Vagina (tissue), 2 donors: ENCODE measurements around the gene TSACC.

Source experiments
- POLR2A ChIP-seq, 2 donors: fragments of 450-650 bp; IDR thresholded peaks; one replicate each; pipeline ENCODE4 v1.6.1; 2017; ENCODE audit warnings: antibody characterized with exemption in 2 of 2, mild to moderate bottlenecking in 2 of 2, moderate library complexity in 2 of 2
- TF ChIP-seq, protein P1 (sequence below), 3 experiments: fragments of 450-650 bp in 2 of 3; fragments of 200-600 bp in 1 of 3; sonication (generic) in 1 of 3; IDR thresholded peaks; one replicate each; pipeline ENCODE4 v1.5.1; 2017 to 2019; ENCODE audit warnings: antibody characterized with exemption in 3 of 3, mild to moderate bottlenecking in 2 of 3, moderate library complexity in 2 of 3

DNA sequence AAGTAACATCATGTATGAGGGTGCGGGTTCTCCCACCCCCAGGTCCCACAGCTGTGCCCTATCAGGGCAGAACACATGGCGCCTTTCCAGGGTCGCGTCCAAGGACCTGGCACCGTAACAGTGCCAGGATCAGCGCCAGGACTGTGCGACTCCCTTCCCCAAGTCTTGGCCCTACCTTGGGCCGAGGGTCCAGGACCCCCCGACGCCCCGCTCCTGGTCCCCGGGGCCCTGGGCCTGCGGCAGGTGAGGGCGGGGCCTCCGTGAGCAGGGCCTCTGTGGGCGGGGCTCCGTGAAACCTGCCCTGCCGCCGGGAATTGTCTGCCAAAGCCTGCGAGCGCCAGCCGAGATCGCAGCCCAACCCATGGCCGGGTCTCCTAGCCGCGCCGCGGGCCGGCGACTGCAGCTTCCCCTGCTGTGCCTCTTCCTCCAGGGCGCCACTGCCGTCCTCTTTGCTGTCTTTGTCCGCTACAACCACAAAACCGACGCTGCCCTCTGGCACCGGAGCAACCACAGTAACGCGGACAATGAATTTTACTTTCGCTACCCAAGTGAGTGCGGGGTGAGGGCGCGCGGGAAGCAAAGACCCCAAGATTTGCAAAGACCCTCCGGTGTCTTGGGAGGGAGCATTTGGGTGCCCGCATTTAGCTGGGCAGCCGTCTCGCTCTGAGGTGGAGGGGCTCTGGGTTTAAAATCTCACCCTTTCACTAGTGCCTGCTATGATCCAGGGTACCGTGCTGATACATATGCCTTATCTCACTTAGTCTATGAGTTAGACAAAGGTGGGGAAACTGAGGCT, 30.8 kb downstream of the TSACC start, which contains the start of gene RHBG:
- TF ChIP-seq, protein P1, sequence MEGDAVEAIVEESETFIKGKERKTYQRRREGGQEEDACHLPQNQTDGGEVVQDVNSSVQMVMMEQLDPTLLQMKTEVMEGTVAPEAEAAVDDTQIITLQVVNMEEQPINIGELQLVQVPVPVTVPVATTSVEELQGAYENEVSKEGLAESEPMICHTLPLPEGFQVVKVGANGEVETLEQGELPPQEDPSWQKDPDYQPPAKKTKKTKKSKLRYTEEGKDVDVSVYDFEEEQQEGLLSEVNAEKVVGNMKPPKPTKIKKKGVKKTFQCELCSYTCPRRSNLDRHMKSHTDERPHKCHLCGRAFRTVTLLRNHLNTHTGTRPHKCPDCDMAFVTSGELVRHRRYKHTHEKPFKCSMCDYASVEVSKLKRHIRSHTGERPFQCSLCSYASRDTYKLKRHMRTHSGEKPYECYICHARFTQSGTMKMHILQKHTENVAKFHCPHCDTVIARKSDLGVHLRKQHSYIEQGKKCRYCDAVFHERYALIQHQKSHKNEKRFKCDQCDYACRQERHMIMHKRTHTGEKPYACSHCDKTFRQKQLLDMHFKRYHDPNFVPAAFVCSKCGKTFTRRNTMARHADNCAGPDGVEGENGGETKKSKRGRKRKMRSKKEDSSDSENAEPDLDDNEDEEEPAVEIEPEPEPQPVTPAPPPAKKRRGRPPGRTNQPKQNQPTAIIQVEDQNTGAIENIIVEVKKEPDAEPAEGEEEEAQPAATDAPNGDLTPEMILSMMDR (IDR thresholded peaks at IDR 0.05), result no peak
- no peak for TF ChIP-seq POLR2A (IDR thresholded peaks at IDR 0.05)
